H1 (cell line): Measurements from ENCODE around the gene BZW2. TPM values are rescaled to one million over a fixed set of nuclear protein-coding genes. Genes with fewer than 3 reads are reported as not detected.

Experiments used
- CBX5 ChIP-seq: fragments of 300-800, 300-1000 bp; sonication (generic); IDR thresholded peaks from 2 replicates; pipeline ENCODE4 v1.7.1; 2016; ENCODE audit warnings: antibody characterized with exemption, low read length, low read depth
- CEBPB ChIP-seq: IDR thresholded peaks from 2 replicates; pipeline ENCODE4 v1.6.1; 2012; ENCODE audit warnings: low read depth, low read length
- CHD1 ChIP-seq: IDR thresholded peaks from 2 replicates; pipeline ENCODE4 v1.6.1; 2012; ENCODE audit warnings: low read depth, low read length, improper control_type of control experiment
- KDM5A ChIP-seq: fragments of 200-600 bp; IDR thresholded peaks from 2 replicates; pipeline ENCODE4 v1.7.1; 2012; ENCODE audit warnings: mild to moderate bottlenecking, low read length, inconsistent platforms, mixed read lengths
- TBP ChIP-seq: IDR thresholded peaks from 2 replicates; pipeline ENCODE4 v1.6.1; 2011; ENCODE audit warnings: low read depth, low read length, improper control_type of control experiment
- polyA plus RNA-seq, 7 experiments: library from polyadenylated mRNA; depleted of rRNA in 3 of 7; stranded (reverse) in 5 of 7; unstranded in 2 of 7; fragments of >200 nt in 5 of 7; fragments of 200-250 nt in 2 of 7; gene quantifications; 1 replicate in 5 of 7; 2 replicates in 1 of 7; 4 replicates in 1 of 7; pipeline versions ENCODE4 v1.2.1 to v1.2.3, GENCODE V29; 2011 to 2013; ENCODE audit warnings: missing spikeins in 2 of 7, mixed read lengths in 2 of 7
- total RNA-seq: library from RNA; stranded (reverse); fragmentation: NEBNext Ultra II Directional; extraction: Animal tissue kit (Norgen Biotek cat#: 25700); gene quantifications from 2 replicates; pipeline ENCODE4 v1.2.1, GENCODE V29; 2021

BZW2 gene
- total and polyA plus RNA-seq, 2 of the 8 experiments (the other 6 are each of a cell fraction or from before 2014, with no cell fraction given), result 32.3 to 103 TPM

DNA sequence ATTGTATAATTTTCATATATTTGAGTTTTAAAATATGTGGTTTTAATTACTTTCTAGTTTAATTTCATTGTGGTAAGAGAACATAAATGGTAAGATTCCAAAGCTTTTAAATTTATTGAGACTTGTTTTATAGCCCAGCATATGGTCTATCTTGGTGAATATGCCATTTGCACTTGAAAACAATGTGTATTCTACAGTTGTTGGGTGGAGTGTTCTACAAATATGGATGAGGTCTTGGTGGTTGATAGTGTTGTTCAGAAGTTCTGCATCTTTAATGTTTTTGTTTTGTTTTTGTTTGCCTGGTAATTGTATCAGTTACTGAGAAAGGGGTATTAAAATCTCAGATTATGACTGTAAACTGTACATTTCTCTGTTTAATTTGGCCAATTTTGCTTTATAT lies 69.9 kb downstream of the BZW2 start (continued):
- TF ChIP-seq TBP (no peak), CBX5 (no peak), KDM5A (no peak), CHD1 (no peak), CEBPB (no peak)
